AG20443 (cell line): ENCODE measurements around the gene CCDC116.
A peak's percentile ranks its signal among the peaks of the same experiment; 100 is the strongest.
"Not testable (repeated sequence)": the region's sequence is repeated elsewhere in the genome, so short reads cannot be mapped to it uniquely, and the experiment has no call there.

Experiments
- DNase-seq: peaks from one replicate; pipeline ENCODE4 v3.0.0; 2012; ENCODE audit warnings: low spot score, mixed read lengths

The CCDC116 gene

GRCh38 chr22:21632237-21632895 is at the start of gene CCDC116:
CCDC116 (plus strand) TSS chr22:21632760; CDS start chr22:21633182, 422 bp downstream.
- no peak for DNase-seq

DNA sequence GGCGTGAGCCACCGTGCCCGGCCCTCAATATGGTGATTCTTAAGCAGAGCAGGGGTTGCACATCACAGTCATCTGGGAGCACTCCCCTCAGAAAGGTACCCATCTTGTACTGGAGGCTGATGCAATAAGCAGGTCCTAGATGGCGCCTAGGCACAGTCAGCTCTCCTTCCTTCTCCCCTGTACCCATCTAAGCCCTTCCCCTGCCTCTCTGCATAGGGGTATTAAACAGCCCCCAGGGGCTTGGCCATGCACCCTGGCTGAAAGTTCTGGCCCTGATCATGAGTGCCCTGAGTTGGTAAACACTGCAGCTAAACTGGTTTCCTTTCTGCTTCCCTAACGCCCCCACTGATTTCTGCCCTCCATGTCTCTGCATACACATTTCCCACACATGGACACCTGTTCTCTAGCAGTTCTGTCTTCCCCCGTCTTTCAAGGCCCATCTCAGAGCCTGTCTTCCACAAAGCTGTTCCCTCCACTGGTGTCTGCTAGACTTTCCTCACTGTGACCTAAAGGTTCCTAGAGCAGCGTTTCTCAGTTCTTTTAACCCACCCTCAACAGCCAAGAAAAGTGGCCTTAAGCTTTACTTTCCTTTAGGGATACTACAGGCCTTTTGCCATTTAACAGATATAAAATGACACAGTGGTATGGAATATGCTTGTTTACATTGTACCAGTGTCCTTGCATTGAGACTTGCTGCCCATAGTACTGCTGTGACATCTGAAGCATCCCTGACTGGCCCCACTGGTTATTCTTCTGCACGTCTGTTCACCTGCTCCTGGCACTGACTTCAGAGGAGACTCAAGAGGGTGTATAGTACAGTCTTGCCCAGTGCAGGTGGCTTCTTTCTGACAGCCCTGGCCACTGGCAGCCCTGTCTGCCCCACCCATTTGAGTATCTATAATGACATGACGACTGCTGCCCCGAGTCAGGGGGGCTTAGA is 49.5 kb upstream of the CCDC116 start:
- no peak for DNase-seq

DNA sequence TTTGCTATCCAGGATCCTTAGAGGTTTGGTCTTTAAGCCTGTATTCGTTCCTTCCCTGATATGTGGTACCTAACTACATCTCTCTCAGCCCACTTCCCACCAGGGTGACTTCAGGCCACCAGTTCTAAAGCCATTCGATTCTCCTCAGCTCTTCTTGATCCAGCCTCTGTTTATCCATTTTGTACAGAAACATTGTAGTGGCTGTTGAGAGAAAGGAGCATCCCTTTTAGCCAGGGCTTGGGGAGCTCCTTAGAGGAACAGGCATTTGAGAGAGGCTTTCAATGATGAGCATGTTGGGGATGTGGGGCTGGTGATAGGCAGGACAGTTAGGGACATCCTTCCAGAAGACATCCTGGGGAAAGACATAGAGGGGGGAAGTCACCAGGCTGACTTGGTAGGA is 47.2 kb upstream of the CCDC116 start:
- DNase-seq: no peak

DNA sequence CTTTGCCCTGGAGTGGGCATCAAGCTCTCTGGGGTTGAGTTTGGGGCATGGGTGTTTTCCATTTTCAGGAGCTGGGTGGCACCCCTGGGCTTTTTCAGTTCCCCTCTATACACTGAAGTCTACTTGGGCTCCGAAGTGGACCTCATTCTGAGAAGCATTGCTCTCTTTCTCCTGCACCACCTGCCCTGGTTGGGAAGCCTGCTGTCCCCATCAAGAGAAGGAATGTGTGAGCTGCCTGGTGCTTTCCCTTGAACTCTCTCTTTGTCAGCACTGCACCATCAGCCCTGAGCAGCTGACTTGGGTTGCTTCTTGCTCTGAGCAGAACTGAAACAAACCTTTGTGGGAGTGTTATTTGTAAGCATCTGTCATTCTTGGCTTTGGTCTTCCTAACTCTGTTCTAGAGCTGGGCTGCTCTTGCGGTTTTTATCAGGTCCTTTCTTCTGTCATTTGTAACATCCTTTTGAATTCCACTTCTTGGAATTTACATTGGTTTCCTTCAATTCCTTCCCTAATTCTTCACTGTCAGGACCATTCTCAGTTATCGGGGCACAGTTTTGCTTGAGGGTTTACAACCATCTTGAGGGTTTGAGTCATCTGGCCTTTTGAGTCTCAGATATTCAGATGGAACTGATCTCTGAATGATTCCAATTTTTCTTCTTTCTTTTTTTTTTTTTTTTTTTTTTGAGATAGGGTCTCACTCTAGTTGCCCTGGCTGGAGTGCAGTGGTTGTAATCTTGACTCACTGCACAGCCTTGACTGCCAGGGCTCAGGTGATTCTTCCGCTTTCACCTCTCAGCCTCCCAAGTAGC is 44.6 kb upstream of the CCDC116 start:
- DNase-seq: peak; percentile 32

- DNase-seq: no peak
Measured at GRCh38 chr22:21589396-21589795, 43.2 kb upstream of the CCDC116 start.

DNA sequence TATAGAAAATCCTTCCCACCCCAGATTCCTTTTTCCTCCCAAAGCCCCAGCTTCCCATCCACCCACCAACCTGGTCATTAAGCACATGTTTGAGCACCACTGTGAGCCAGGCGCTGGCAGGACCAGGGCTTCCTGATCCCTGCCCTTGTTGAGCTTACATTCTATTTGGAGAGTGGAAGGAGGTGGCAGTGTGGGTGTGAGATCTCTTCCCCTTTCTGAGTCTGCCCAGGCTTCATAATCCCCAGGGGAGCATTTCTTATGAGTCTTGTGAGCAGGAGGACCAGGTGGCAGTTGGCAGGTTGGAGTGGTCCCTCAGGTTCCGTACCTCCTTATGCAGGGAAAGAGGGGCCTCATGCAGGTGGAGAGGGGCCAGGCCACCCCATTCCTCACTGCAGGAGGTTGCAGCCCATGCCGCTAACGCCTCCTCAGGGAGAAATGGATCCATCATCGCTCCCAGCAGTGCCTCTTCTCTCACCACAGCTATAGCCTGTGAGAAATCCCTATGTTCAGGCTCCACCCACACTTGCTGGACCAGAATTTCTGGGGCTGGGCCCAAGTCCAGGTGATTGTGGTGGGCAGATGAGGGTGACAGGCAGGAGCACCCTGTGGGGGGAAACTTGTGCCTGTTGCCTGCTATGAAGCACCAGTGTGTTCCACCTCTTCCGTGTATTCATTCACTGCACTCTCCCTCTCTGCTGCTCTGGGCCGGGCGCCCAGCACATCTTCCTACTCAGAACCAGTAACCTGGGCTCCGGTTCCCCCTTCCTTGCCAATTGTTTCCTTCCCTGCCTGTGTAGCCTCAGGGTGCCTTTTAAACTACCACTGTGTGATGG is 41.5 kb upstream of the CCDC116 start:
- DNase-seq: no peak

DNA sequence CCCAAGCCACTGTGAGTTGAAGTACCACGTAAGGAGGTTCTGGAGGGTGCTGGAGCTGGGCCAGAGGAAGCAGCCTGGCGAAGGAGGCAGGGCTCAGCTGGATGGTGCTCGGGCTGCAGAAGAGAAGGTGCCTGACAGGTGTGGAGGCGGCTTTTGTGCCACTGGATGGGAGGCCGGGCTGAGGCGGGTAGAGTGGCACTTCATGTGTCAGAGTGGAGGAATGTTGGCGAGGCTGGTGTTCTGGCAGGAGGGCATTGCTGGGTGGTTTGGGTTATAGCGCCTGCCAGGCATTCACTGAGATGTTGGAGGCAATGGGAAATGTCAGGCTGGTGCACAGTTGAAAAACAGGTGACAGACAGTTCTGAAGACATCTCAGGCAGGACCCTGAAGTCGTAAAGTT is 40.9 kb upstream of the CCDC116 start:
- no peak for DNase-seq

DNA sequence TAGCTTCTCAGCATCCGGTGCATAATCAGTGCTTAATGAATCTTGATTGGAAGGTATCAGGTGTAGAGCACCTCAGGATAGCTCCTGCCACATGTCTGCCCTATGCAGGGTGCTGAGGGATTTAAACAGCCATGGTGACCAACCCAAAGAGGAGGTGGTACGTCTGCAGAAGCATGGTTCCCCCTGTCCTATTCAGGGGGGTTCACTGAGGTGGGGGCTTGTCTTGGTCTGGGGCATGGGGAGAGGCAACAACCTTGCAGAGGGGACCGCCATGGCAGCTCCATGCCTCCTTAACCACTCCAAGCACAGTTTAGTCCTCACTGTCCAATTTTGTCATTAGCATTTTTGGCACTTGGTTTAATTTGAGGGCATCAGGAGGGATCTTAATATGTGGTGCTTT is 40.1 kb upstream of the CCDC116 start:
- no peak for DNase-seq

GRCh38 chr22:21593406-21594232 is 38.9 kb upstream of the CCDC116 start:
- DNase-seq: no peak

GRCh38 chr22:21594865-21595452 is 37.6 kb upstream of the CCDC116 start:
- no peak for DNase-seq

DNA sequence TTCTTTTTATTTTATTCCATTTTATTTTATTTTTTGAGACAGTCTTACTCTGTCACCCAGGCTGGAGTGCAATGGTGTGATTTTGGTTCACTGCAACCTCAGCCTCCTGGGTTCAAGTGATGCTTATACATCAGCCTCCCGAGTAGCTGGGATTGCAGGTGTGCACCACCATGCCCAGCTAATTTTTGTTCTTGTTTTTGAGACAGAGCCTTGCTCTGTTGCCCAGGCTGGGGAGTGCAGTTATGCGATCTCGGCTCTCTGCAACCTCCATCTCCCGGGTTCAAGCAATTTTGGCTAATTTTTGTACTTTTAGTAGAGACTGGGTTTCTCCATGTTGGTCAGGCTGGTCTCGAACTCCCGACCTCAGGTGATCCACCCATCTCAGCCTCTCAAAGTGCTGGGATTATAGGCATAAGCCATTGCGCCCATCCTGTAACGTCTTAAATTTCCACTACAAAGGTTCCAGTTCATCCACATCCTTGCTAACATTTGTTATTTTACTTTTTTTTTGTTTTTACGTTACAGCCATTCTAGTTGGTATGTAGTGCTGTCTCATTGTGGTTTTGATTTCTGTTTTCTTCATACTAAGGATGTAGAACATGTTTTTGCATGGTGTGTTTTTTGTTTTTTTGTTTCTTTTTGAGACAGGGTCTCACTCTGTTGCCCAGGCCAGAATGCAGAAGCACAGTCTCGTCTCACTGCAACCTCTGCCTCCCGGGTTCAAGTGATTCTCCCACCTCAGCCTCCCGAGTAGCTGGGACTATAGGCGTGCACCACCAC is 36.0 kb upstream of the CCDC116 start:
- DNase-seq: not testable (repeated sequence)

DNA sequence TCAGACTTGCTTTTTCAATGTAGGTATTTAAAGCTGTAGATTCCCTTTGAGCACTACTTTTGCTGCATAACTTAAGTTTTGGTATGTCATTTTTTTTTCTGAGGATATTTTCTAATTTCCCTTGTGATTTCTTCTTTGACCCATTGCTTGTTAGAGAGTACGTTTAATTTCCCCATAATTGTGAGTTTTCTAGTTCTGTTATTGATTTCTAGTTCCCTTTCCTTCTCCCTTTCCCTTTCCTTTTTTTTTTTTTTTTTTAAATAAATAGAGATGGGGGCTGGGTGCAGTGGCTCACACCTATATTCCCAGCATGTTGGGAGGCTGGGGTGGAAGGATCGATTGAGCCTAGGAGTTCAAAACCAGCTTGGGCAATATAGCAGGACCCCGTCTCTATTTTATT is 34.3 kb upstream of the CCDC116 start:
- DNase-seq: no peak

DNA sequence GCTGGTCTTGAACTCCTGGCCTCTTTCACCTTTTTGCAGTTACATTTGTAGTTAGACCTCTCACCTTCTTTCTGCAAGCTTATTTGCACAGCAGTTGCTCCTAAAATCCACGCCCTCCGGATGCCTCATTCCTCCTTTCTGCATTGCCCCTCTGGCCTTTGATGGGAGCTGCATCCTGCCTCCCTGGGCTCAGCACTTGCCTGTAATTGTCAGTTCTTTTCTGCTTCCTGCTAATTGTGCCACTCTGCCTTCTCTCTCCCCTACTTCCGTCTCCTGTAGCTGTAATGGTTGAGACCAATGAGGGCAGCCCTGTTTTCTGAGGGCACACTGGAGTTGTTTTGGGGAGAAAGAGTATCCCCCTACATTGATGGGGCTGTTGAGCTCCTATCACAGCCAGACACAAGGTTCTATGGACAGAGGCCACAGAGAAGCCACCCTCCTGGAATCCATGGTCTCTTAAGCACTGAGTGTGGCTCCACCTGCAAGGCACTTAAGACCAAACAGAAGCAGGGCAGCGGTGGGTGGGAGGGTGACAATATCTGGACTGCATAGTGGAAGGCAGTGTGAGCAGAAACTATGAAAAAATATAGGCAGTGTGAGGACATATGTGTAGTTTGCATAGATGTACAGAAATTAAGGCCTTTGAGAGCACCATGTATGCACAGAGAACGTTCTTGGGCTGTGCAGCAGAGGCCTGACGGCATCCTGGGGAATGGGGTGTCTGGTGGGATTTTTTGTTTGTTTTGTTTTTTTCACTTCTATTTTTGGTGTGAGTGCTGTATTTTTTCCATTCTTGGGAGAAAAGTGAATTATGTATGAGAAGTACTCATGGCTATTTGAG is 33.3 kb upstream of the CCDC116 start:
- no peak for DNase-seq

- DNase-seq: no peak
Measured at GRCh38 chr22:21602579-21602978, 30.0 kb upstream of the CCDC116 start.

- no peak for DNase-seq
Measured at GRCh38 chr22:21603973-21604372, 28.6 kb upstream of the CCDC116 start.

- no peak for DNase-seq
Measured at GRCh38 chr22:21605887-21606564, 26.5 kb upstream of the CCDC116 start.

GRCh38 chr22:21606775-21607174 is 25.8 kb upstream of the CCDC116 start:
- no peak for DNase-seq
